T-helper 2 cell treated with Interferon-gamma antibody and Interleukin-4, amounts not matched to agents 100 ng/mL and 5 ng/mL, for 36 hours (primary cell): Measurements from ENCODE around the gene FOXA2. TPM values are rescaled to one million over a fixed set of nuclear protein-coding genes. Genes with fewer than 3 reads are reported as not detected.
"Not testable (repeated sequence)": the region's sequence is repeated elsewhere in the genome, so short reads cannot be mapped to it uniquely, and the experiment has no call there.

Experiments
- intact Hi-C: fragments of 100-400 bp; cut with micrococcal nuclease; formaldehyde crosslinking; loops from one replicate; pipeline ENCODE4 v1.15.1; 2023
- total RNA-seq: library from RNA; stranded (reverse); gene quantifications from 2 replicates; pipeline ENCODE4 v1.2.3, GENCODE V29; 2022

FOXA2 gene
- not detected in 2 replicates for total RNA-seq

GRCh38 chr20:22584522-22584921 is at the start of gene FOXA2:
FOXA2 (minus strand) TSS chr20:22584572; CDS start chr20:22584278, 294 bp downstream.
- intact Hi-C loops, result loop anchor here (5.0 to 10.0 kb wide), 3 partner anchors 882 to 1480 kb away; partner anchors contain the start of gene LINC00237

GRCh38 chr20:22630701-22631100 is 46.3 kb upstream of the FOXA2 start:
- intact Hi-C loops, result no loop called here

GRCh38 chr20:22629927-22630326 is 45.6 kb upstream of the FOXA2 start:
- intact Hi-C loops, result no loop called here

- intact Hi-C loops, result no loop called here
Measured at GRCh38 chr20:22629447-22629846, 45.1 kb upstream of the FOXA2 start.

- intact Hi-C loops, result no loop called here
Measured at GRCh38 chr20:22626496-22626895, 42.1 kb upstream of the FOXA2 start.

- intact Hi-C loops, result no loop called here
Measured at GRCh38 chr20:22623211-22623610, 38.8 kb upstream of the FOXA2 start.

- intact Hi-C loops, result no loop called here
Measured at GRCh38 chr20:22620342-22620741, 36.0 kb upstream of the FOXA2 start.

- intact Hi-C loops, result no loop called here
Measured at GRCh38 chr20:22619806-22620205, 35.4 kb upstream of the FOXA2 start.

- intact Hi-C loops, result no loop called here
Measured at GRCh38 chr20:22619272-22619671, 34.9 kb upstream of the FOXA2 start.

- intact Hi-C loops, result no loop called here
Measured at GRCh38 chr20:22617160-22617559, 32.8 kb upstream of the FOXA2 start.

- intact Hi-C loops, result no loop called here
Measured at GRCh38 chr20:22616551-22616950, 32.2 kb upstream of the FOXA2 start.

GRCh38 chr20:22615425-22615824 is 31.1 kb upstream of the FOXA2 start:
- intact Hi-C loops, result no loop called here

- intact Hi-C loops, result no loop called here
Measured at GRCh38 chr20:22611636-22612035, 27.3 kb upstream of the FOXA2 start.

GRCh38 chr20:22607695-22608094 is 23.3 kb upstream of the FOXA2 start:
- intact Hi-C loops, result no loop called here

- intact Hi-C loops, result no loop called here
Measured at GRCh38 chr20:22604815-22605214, 20.4 kb upstream of the FOXA2 start.

- intact Hi-C loops, result no loop called here
Measured at GRCh38 chr20:22601361-22602141, 17.2 kb upstream of the FOXA2 start.

GRCh38 chr20:22599258-22599657 is 14.9 kb upstream of the FOXA2 start:
- intact Hi-C loops, result not testable (repeated sequence)

- intact Hi-C loops, result no loop called here
Measured at GRCh38 chr20:22597303-22597702, 12.9 kb upstream of the FOXA2 start.

GRCh38 chr20:22590662-22591061 is 6.3 kb upstream of the FOXA2 start:
- intact Hi-C loops, result no loop called here

- intact Hi-C loops, result loop anchor here (2.0 to 10.0 kb wide), 2 partner anchors 248 to 1482 kb away; partner anchors contain the start of gene LINC00237
Measured at GRCh38 chr20:22586645-22587310, 2.4 kb upstream of the FOXA2 start.

- intact Hi-C loops, result loop anchor here (2.0 to 10.0 kb wide), 2 partner anchors 247 to 1481 kb away; partner anchors contain the start of gene LINC00237
Measured at GRCh38 chr20:22585786-22586493, 1.6 kb upstream of the FOXA2 start.
